Measurements from ENCODE around the gene IQSEC1.
A peak's percentile ranks its signal among the peaks of the same experiment; 100 is the strongest.

The IQSEC1 gene

DNA sequence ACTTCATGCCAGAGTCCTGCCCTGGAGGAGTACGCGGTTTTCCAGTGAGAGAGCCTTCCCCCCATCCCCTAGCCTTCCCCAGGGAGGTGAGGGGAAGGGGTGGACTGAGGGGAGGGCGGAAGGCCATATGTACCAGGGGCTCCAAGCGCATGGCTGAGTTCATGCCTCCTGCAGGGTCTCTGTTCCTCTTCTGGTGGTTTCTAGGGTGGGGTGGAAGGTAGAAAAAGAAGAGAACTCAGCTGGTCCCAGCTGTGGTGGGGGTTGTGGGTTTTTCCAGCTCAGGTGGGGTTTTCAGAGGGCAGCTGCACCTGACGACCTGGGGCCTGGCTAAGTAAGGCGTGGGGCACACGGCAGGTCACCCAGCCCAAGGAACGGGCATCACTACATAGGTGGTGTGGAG is 10.7 kb upstream of the IQSEC1 start:
- DNase-seq (ENCODE audit: low read depth in 2 of 2), result no peak
- no peak overlapping the region for H3K4me3 ChIP-seq (replicated peaks in 1 of 2; ENCODE audit: low read depth in 2 of 2, low read length in 2 of 2)
- TF ChIP-seq, protein P1, sequence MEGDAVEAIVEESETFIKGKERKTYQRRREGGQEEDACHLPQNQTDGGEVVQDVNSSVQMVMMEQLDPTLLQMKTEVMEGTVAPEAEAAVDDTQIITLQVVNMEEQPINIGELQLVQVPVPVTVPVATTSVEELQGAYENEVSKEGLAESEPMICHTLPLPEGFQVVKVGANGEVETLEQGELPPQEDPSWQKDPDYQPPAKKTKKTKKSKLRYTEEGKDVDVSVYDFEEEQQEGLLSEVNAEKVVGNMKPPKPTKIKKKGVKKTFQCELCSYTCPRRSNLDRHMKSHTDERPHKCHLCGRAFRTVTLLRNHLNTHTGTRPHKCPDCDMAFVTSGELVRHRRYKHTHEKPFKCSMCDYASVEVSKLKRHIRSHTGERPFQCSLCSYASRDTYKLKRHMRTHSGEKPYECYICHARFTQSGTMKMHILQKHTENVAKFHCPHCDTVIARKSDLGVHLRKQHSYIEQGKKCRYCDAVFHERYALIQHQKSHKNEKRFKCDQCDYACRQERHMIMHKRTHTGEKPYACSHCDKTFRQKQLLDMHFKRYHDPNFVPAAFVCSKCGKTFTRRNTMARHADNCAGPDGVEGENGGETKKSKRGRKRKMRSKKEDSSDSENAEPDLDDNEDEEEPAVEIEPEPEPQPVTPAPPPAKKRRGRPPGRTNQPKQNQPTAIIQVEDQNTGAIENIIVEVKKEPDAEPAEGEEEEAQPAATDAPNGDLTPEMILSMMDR (IDR thresholded peaks at IDR 0.05; ENCODE audit: low read depth, low read length), result no peak

DNA sequence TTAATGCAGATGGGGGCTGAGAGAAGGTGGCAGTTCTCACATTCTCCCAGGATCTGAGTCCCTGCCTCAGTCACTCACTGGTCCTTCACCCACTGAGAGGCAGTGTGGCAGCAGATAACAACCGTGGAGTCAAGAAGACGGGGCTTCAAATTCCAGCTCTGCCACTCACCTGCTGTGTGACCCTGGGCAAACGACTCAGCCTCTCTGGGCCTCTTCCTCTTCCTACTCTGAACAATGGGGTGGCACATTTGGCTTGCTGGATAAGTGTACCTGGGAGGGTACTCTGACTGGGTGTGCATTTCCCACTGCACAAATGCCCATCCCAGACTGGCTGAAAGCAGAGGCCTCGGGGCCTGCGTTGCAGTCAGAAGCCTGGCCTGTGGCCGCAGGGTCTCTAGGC is 10.0 kb upstream of the IQSEC1 start:
- H3K4me3 ChIP-seq (replicated peaks in 1 of 2; ENCODE audit: low read depth in 2 of 2, low read length in 2 of 2), result no peak overlapping the region
- TF ChIP-seq, protein P1 (IDR thresholded peaks at IDR 0.05; ENCODE audit: low read depth, low read length), result no peak
- no peak for DNase-seq (ENCODE audit: low read depth in 2 of 2)

DNA sequence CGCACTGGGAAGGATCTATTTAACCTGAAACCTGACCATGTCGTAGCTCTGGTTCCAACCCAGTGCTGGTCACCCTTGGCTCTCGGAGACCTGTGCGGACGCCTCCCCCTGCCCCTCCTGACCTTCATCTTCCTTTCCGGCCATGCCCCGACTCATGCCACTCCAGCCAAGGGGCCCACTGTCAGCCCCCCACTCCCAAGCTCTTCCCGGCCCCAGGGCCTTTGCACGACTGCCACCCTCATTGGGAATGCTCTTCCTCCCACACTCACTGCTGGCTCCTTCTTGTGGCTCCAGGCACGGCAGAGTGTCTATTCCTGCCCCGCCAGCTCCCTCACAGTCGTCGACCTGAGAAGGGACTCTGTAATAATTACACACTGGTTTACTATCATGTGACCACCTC is 9.4 kb upstream of the IQSEC1 start:
- no peak overlapping the region for H3K4me3 ChIP-seq (replicated peaks in 1 of 2; ENCODE audit: low read depth in 2 of 2, low read length in 2 of 2)
- no peak for DNase-seq (ENCODE audit: low read depth in 2 of 2)
- TF ChIP-seq, protein P1 (IDR thresholded peaks at IDR 0.05; ENCODE audit: low read depth, low read length), result no peak

DNA sequence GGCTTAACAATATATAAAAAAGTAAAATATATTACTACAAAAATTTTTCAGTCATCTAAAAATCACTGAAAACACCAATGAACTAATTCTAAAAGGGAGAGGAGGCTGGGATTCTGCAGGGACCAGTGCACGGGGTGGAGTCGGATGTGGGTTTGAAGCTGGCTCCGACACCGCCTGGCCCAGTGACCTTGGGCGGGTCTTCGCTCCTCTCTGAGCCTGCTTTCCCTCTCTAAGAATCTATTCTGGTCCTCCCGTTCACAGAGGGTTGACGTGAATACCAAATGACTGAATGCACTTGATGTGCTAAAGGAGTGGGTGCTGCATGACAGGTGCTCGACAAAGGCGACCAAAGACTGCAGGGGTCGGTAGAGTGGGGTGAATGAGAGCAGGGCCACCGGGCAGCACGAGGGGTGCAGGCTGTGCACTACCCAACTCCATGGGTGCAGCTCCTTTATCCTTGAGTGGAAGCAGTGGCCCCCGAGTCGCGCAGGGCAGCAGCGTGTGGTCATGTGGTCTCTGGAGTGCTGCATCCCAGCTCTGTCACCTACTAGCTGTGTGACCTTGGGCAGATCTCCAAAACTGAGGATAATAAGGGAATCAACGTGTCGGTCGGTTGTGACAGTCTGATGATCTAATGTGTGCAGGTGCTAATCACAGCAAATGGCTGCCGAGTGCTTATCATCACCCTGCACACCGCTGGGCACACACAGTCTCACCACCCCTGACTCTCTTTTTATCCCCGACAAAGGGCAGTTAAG is 8.6 kb upstream of the IQSEC1 start:
- no peak overlapping the region for H3K4me3 ChIP-seq (replicated peaks in 1 of 2; ENCODE audit: low read depth in 2 of 2, low read length in 2 of 2)
- TF ChIP-seq, protein P1 (IDR thresholded peaks at IDR 0.05; ENCODE audit: low read depth, low read length), result no peak
- peak in 1 of 2 donors; percentile 18 for DNase-seq (ENCODE audit: low read depth in 2 of 2)

DNA sequence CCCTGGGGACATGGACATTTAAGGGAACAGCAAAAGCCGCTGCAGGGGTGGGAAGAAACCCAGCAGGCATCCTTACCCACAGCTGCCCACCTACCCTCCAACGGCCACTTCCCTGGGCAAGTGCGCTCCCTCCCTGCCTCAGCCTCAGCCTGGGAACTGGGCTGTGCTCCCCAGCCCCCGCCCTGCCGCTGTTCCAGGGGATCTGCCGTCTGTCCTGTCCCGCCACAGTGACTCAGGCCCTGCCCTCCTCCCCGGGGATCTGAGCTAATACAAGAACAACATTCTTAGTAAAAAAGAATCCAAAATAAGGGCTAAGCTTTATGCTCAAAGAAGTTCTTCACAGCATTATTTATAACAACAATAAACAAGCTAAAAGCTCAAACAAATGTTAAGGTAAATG is 7.4 kb upstream of the IQSEC1 start:
- H3K4me3 ChIP-seq (replicated peaks in 1 of 2; ENCODE audit: low read depth in 2 of 2, low read length in 2 of 2), result no peak overlapping the region

DNA sequence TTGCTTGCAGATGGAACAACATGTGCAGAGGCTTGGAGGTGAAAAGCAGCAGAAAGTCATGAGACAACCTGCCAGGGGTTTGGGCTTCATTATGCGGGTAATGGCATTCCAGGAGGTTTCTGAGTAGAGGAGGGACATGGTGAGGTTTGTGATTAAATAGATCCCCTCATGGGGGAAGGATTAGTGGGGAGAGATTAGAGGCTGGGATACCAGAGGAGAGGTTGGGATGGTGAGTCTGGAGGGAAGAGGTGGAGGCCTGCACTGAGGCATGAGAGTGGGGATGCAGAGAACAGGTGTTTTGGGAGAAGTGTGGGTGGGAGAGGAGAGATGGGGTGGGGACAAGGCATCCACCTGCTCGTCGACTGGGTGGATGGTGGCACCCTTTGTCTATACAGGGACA is 6.8 kb upstream of the IQSEC1 start:
- TF ChIP-seq, protein P1 (IDR thresholded peaks at IDR 0.05; ENCODE audit: low read depth, low read length), result no peak
- no peak overlapping the region for H3K4me3 ChIP-seq (replicated peaks in 1 of 2; ENCODE audit: low read depth in 2 of 2, low read length in 2 of 2)
- DNase-seq (ENCODE audit: low read depth in 2 of 2), result no peak

More for the DNA sequence above, 7.4 kb upstream of the IQSEC1 start:
- TF ChIP-seq, protein P1 (IDR thresholded peaks at IDR 0.05; ENCODE audit: low read depth, low read length), result no peak
- DNase-seq (ENCODE audit: low read depth in 2 of 2), result peak in 1 of 2 donors; percentile 67

DNA sequence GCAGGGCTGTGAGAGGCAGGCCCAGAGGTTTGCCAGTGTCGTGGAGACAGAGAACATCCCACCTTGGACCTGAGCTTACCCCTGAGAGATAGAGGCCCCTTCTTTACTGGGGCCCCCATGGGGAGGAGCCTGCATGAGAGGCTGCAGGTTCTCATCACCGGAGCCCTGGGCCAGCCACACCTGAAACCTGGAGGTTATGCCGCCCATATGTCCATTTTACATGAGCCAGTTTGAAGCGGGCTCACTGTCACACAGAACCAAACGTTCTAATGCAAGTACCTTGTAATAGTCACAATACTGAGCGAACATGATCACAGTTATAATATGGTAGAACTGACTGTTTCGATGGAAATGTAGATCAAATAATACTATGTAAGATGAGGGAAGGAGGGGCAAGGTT is 6.3 kb upstream of the IQSEC1 start:
- TF ChIP-seq, protein P1 (IDR thresholded peaks at IDR 0.05; ENCODE audit: low read depth, low read length), result no peak
- H3K4me3 ChIP-seq (replicated peaks in 1 of 2; ENCODE audit: low read depth in 2 of 2, low read length in 2 of 2), result no peak overlapping the region
- no peak for DNase-seq (ENCODE audit: low read depth in 2 of 2)

Data from cardiac fibroblast (primary cell).